HepG2 (cell line): ENCODE measurements around the gene TOGARAM1. TPM values are rescaled to one million over a fixed set of nuclear protein-coding genes. Genes with fewer than 3 reads are reported as not detected.
A peak's percentile ranks its signal among the peaks of the same experiment; 100 is the strongest.

Experiments
- HOXA3 ChIP-seq: sonication (generic); formaldehyde crosslinking; IDR thresholded peaks from 2 replicates; pipeline ENCODE4 v1.5.0; 2020; ENCODE audit warnings: missing genetic modification reagents
- IRF1 ChIP-seq: sonication (generic); formaldehyde crosslinking; IDR thresholded peaks from 2 replicates; pipeline ENCODE4 v1.4.0; 2020; ENCODE audit warnings: low read depth, mild to moderate bottlenecking, missing genetic modification reagents
- NFATC3 ChIP-seq: sonication (generic); formaldehyde crosslinking; IDR thresholded peaks from 2 replicates; pipeline ENCODE4 v1.5.1; 2020; ENCODE audit warnings: mild to moderate bottlenecking, missing genetic modification reagents
- POGK ChIP-seq: sonication (generic); formaldehyde crosslinking; conservative IDR thresholded peaks from 2 replicates; pipeline ENCODE4 v1.8.0; 2022; ENCODE audit warnings: mild to moderate bottlenecking, moderate library complexity, missing genetic modification reagents
- THAP11 ChIP-seq: IDR thresholded peaks from 2 replicates; pipeline ENCODE4 v1.6.1; 2016; ENCODE audit warnings: missing biosample characterization, missing genetic modification reagents
- ZNF10 ChIP-seq: sonication (generic); formaldehyde crosslinking; IDR thresholded peaks from 2 replicates; pipeline ENCODE4 v1.4.0; 2020; ENCODE audit warnings: mild to moderate bottlenecking, low read depth, missing genetic modification reagents, borderline replicate concordance
- ZNF276 ChIP-seq: sonication (generic); formaldehyde crosslinking; IDR thresholded peaks from 2 replicates; pipeline ENCODE4 v1.4.0; 2020; ENCODE audit warnings: mild to moderate bottlenecking, low read depth, missing genetic modification reagents
- ZNF468 ChIP-seq: sonication (generic); formaldehyde crosslinking; IDR thresholded peaks from 2 replicates; pipeline ENCODE4 v1.8.0; 2022; ENCODE audit warnings: mild to moderate bottlenecking, moderate library complexity, missing genetic modification reagents
- ZNF841 ChIP-seq: sonication (generic); formaldehyde crosslinking; IDR thresholded peaks from 2 replicates; pipeline ENCODE4 v1.8.1; 2023; ENCODE audit warnings: missing genetic modification reagents, borderline replicate concordance
- polyA plus RNA-seq, 8 experiments: library from polyadenylated mRNA; depleted of rRNA in 3 of 8; stranded (reverse) in 7 of 8; unstranded in 1 of 8; fragments of >200 nt; fragmentation: Illumina TruSeq in 4 of 8; extraction: Trizol in 4 of 8; gene quantifications; 2 replicates each; pipeline versions ENCODE4 v1.2.1 to v1.2.3, GENCODE V29; 2011 to 2016; ENCODE audit warnings: low read depth in 4 of 8, missing spikeins in 1 of 8, mixed read lengths in 1 of 8; ENCODE audit not compliant: insufficient read depth in 1 of 8
- total RNA-seq, 5 experiments: library from RNA; depleted of rRNA; stranded (reverse); fragments of >200 nt; fragmentation: Illumina TruSeq; extraction: Trizol; gene quantifications; 2 replicates each; pipeline ENCODE4 v1.2.3, GENCODE V29; 2016; ENCODE audit warnings: low read depth in 1 of 5
- TF ChIP-seq, protein P1 (sequence below): sonication (generic); formaldehyde crosslinking; IDR thresholded peaks from 2 replicates; pipeline ENCODE4 v1.5.0; 2020; ENCODE audit warnings: mild to moderate bottlenecking, missing genetic modification reagents, borderline replicate concordance
- TF ChIP-seq, protein P2 (sequence below): sonication (generic); formaldehyde crosslinking; IDR thresholded peaks from 2 replicates; pipeline ENCODE4 v1.5.0; 2020; ENCODE audit warnings: missing genetic modification reagents, mild to moderate bottlenecking, borderline replicate concordance
- TF ChIP-seq, protein P3 (sequence below): sonication (generic); formaldehyde crosslinking; IDR thresholded peaks from 2 replicates; pipeline ENCODE4 v1.5.0; 2020; ENCODE audit warnings: missing genetic modification reagents

The TOGARAM1 gene
- total and polyA plus RNA-seq, 2 of the 13 experiments (the other 11 are each of a cell fraction or from before 2014, with no cell fraction given) = 5.6 to 9.8 TPM

- TF ChIP-seq, protein P1, sequence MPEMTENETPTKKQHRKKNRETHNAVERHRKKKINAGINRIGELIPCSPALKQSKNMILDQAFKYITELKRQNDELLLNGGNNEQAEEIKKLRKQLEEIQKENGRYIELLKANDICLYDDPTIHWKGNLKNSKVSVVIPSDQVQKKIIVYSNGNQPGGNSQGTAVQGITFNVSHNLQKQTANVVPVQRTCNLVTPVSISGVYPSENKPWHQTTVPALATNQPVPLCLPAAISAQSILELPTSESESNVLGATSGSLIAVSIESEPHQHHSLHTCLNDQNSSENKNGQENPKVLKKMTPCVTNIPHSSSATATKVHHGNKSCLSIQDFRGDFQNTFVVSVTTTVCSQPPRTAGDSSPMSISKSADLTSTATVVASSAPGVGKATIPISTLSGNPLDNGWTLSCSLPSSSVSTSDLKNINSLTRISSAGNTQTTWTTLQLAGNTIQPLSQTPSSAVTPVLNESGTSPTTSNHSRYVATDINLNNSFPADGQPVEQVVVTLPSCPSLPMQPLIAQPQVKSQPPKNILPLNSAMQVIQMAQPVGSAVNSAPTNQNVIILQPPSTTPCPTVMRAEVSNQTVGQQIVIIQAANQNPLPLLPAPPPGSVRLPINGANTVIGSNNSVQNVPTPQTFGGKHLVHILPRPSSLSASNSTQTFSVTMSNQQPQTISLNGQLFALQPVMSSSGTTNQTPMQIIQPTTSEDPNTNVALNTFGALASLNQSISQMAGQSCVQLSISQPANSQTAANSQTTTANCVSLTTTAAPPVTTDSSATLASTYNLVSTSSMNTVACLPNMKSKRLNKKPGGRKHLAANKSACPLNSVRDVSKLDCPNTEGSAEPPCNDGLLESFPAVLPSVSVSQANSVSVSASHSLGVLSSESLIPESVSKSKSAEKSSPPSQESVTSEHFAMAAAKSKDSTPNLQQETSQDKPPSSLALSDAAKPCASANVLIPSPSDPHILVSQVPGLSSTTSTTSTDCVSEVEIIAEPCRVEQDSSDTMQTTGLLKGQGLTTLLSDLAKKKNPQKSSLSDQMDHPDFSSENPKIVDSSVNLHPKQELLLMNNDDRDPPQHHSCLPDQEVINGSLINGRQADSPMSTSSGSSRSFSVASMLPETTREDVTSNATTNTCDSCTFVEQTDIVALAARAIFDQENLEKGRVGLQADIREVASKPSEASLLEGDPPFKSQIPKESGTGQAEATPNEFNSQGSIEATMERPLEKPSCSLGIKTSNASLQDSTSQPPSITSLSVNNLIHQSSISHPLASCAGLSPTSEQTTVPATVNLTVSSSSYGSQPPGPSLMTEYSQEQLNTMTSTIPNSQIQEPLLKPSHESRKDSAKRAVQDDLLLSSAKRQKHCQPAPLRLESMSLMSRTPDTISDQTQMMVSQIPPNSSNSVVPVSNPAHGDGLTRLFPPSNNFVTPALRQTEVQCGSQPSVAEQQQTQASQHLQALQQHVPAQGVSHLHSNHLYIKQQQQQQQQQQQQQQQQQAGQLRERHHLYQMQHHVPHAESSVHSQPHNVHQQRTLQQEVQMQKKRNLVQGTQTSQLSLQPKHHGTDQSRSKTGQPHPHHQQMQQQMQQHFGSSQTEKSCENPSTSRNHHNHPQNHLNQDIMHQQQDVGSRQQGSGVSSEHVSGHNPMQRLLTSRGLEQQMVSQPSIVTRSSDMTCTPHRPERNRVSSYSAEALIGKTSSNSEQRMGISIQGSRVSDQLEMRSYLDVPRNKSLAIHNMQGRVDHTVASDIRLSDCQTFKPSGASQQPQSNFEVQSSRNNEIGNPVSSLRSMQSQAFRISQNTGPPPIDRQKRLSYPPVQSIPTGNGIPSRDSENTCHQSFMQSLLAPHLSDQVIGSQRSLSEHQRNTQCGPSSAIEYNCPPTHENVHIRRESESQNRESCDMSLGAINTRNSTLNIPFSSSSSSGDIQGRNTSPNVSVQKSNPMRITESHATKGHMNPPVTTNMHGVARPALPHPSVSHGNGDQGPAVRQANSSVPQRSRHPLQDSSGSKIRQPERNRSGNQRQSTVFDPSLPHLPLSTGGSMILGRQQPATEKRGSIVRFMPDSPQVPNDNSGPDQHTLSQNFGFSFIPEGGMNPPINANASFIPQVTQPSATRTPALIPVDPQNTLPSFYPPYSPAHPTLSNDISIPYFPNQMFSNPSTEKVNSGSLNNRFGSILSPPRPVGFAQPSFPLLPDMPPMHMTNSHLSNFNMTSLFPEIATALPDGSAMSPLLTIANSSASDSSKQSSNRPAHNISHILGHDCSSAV (CRISPR knock-in tag) = no peak
- TF ChIP-seq THAP11 (peak; percentile 57), HOXA3 (CRISPR knock-in tag) (no peak; the same call in 1 of the 2 replicates), IRF1 (CRISPR knock-in tag) (no peak), ZNF276 (CRISPR knock-in tag) (0 out of 2 replicates have a peak, but pooled peaks have one; percentile 77), ZNF468 (CRISPR knock-in tag) (no peak), ZNF10 (CRISPR knock-in tag) (no peak), ZNF841 (CRISPR knock-in tag) (no peak), POGK (CRISPR knock-in tag) (0 out of 2 replicates have a peak, but pooled peaks have one; percentile 21), NFATC3 (CRISPR knock-in tag) (no peak)
- TF ChIP-seq, protein P2, sequence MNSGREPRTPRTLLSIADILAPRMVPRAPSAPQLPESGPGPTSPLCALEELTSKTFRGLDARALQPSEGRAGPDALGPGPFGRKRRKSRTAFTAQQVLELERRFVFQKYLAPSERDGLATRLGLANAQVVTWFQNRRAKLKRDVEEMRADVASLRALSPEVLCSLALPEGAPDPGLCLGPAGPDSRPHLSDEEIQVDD = no peak
- TF ChIP-seq, protein P3, sequence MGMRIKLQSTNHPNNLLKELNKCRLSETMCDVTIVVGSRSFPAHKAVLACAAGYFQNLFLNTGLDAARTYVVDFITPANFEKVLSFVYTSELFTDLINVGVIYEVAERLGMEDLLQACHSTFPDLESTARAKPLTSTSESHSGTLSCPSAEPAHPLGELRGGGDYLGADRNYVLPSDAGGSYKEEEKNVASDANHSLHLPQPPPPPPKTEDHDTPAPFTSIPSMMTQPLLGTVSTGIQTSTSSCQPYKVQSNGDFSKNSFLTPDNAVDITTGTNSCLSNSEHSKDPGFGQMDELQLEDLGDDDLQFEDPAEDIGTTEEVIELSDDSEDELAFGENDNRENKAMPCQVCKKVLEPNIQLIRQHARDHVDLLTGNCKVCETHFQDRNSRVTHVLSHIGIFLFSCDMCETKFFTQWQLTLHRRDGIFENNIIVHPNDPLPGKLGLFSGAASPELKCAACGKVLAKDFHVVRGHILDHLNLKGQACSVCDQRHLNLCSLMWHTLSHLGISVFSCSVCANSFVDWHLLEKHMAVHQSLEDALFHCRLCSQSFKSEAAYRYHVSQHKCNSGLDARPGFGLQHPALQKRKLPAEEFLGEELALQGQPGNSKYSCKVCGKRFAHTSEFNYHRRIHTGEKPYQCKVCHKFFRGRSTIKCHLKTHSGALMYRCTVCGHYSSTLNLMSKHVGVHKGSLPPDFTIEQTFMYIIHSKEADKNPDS (CRISPR knock-in tag) = no peak
Observed at GRCh38 chr14:45083976-45084722, 122.2 kb downstream of the TOGARAM1 start, which contains the start of gene PRPF39 (continued).
